Activated T-helper 1 cell treated with anti-CD3 and anti-CD28 coated beads, Interleukin-12 subunit alpha, Interleukin-12 subunit beta, Interleukin-2, Interleukin-4 antibody, amounts not matched to agents 30 ng/mL and 10 ng/mL and 1 ng/mL, durations not matched to agents 14 hours and 24 hours and 36 hours (primary cell): ENCODE data around the gene PKIG. TPM values are rescaled to one million over a fixed set of nuclear protein-coding genes. Genes with fewer than 3 reads are reported as not detected.
"Not testable (repeated sequence)": the region's sequence is repeated elsewhere in the genome, so short reads cannot be mapped to it uniquely, and the experiment has no call there.

Experiments
- DNase-seq: peaks from one replicate; pipeline ENCODE4 v3.0.0; 2021; ENCODE audit warnings: low spot score
- H3K27ac Mint-ChIP-seq: one replicate; pipeline ENCODE4 v1.8.0; 2021; ENCODE audit warnings: mild to moderate bottlenecking, mixed read lengths
- H3K27me3 Mint-ChIP-seq: one replicate; pipeline ENCODE4 v1.8.0; 2022; ENCODE audit warnings: mild to moderate bottlenecking, moderate library complexity, mixed read lengths; ENCODE audit not compliant: insufficient read depth
- H3K36me3 Mint-ChIP-seq: one replicate; pipeline ENCODE4 v1.8.0; 2021; ENCODE audit warnings: low read depth, mixed read lengths
- H3K4me1 Mint-ChIP-seq: one replicate; pipeline ENCODE4 v1.8.0; 2021; ENCODE audit warnings: low read depth, mixed read lengths
- H3K4me3 Mint-ChIP-seq: one replicate; pipeline ENCODE4 v1.8.0; 2021; ENCODE audit warnings: mild to moderate bottlenecking, moderate library complexity, mixed read lengths
- H3K9me3 Mint-ChIP-seq: one replicate; pipeline ENCODE4 v1.8.0; 2021; ENCODE audit warnings: mixed read lengths
- intact Hi-C: fragments of 100-400 bp; cut with micrococcal nuclease; formaldehyde crosslinking; loops from one replicate; pipeline ENCODE4 v1.15.1; 2024
- total RNA-seq: library from RNA; stranded (reverse); gene quantifications from 2 replicates; pipeline ENCODE4 v1.2.3, GENCODE V29; 2022

Gene PKIG
- total RNA-seq, 1 donor from 2014 or later, result 2.4 TPM

GRCh38 chr20:44552950-44553908 is 29.1 kb upstream of the PKIG start:
- peaks cover 22% of the 10 kb centered on the region for H3K4me1 Mint-ChIP-seq
- H3K9me3 Mint-ChIP-seq, result no peaks in the 10 kb centered on the region
- peaks cover 3% of the 10 kb centered on the region for H3K36me3 Mint-ChIP-seq
- intact Hi-C loops, result loop anchor here (1.0 kb wide), 1 partner anchor 20 kb away; no protein-coding TSS in a partner anchor
- no peaks in the 10 kb centered on the region for H3K27me3 Mint-ChIP-seq
- H3K4me3 Mint-ChIP-seq, result peak overlapping the region; percentile 6
- peak overlapping the region; percentile 72 for H3K27ac Mint-ChIP-seq
- no peak for DNase-seq

GRCh38 chr20:44559302-44559701 is 23.1 kb upstream of the PKIG start:
- Mint-ChIP-seq H3K9me3 (no peaks in the 10 kb centered on the region), H3K36me3 (no peaks in the 10 kb centered on the region), H3K4me3 (no peak overlapping the region), H3K27ac (no peak overlapping the region), H3K4me1 (no peaks in the 10 kb centered on the region), H3K27me3 (peaks cover 9% of the 10 kb centered on the region)
- no peak for DNase-seq
- intact Hi-C loops, result no loop called here

- no peak for DNase-seq
- intact Hi-C loops, result no loop called here
- Mint-ChIP-seq H3K27ac (no peak overlapping the region), H3K9me3 (no peaks in the 10 kb centered on the region), H3K4me1 (no peaks in the 10 kb centered on the region), H3K36me3 (no peaks in the 10 kb centered on the region), H3K4me3 (no peak overlapping the region), H3K27me3 (peaks cover 9% of the 10 kb centered on the region)
Observed at GRCh38 chr20:44560229-44560628, 22.1 kb upstream of the PKIG start.

- H3K36me3 Mint-ChIP-seq, H3K27ac Mint-ChIP-seq, H3K4me1 Mint-ChIP-seq, DNase-seq, H3K4me3 Mint-ChIP-seq, H3K9me3 Mint-ChIP-seq, intact Hi-C loops, H3K27me3 Mint-ChIP-seq: not testable (repeated sequence)
Observed at GRCh38 chr20:44560818-44561217, 21.6 kb upstream of the PKIG start.

GRCh38 chr20:44561876-44562275 is 20.5 kb upstream of the PKIG start:
- intact Hi-C loops, result no loop called here

GRCh38 chr20:44566018-44566417 is 16.4 kb upstream of the PKIG start:
- no peak for DNase-seq
- Mint-ChIP-seq H3K4me3 (no peak overlapping the region), H3K27me3 (peaks cover 9% of the 10 kb centered on the region), H3K36me3 (no peaks in the 10 kb centered on the region), H3K9me3 (no peaks in the 10 kb centered on the region), H3K27ac (no peak overlapping the region), H3K4me1 (no peaks in the 10 kb centered on the region)
- intact Hi-C loops, result no loop called here

More at GRCh38 chr20:44561876-44562275, 20.5 kb upstream of the PKIG start:
- DNase-seq, result no peak
- Mint-ChIP-seq H3K9me3 (no peaks in the 10 kb centered on the region), H3K27me3 (peaks cover 9% of the 10 kb centered on the region), H3K4me1 (no peaks in the 10 kb centered on the region), H3K27ac (no peak overlapping the region), H3K4me3 (no peak overlapping the region), H3K36me3 (no peaks in the 10 kb centered on the region)

- no peak overlapping the region for H3K27ac Mint-ChIP-seq
- H3K36me3 Mint-ChIP-seq, result no peaks in the 10 kb centered on the region
- H3K9me3 Mint-ChIP-seq, result no peaks in the 10 kb centered on the region
- no peak for DNase-seq
- H3K4me3 Mint-ChIP-seq, result no peak overlapping the region
- peaks cover 6% of the 10 kb centered on the region for H3K4me1 Mint-ChIP-seq
- H3K27me3 Mint-ChIP-seq, result peaks cover 9% of the 10 kb centered on the region
- intact Hi-C loops, result no loop called here
Observed at GRCh38 chr20:44566811-44567210, 15.6 kb upstream of the PKIG start.

- intact Hi-C loops, result no loop called here
- H3K4me3 Mint-ChIP-seq, result no peak overlapping the region
Observed at GRCh38 chr20:44570367-44570766, 12.0 kb upstream of the PKIG start.

GRCh38 chr20:44571362-44571988 is 10.9 kb upstream of the PKIG start:
- H3K9me3 Mint-ChIP-seq, result no peaks in the 10 kb centered on the region
- H3K4me3 Mint-ChIP-seq, result no peak overlapping the region
- H3K27me3 Mint-ChIP-seq, result peaks cover 3% of the 10 kb centered on the region
- peaks cover 11% of the 10 kb centered on the region for H3K4me1 Mint-ChIP-seq
- intact Hi-C loops, result no loop called here
- no peak overlapping the region for H3K27ac Mint-ChIP-seq
- DNase-seq, result no peak
- H3K36me3 Mint-ChIP-seq, result no peaks in the 10 kb centered on the region

More at GRCh38 chr20:44570367-44570766, 12.0 kb upstream of the PKIG start:
- H3K4me1 Mint-ChIP-seq, result peaks cover 6% of the 10 kb centered on the region
- no peak for DNase-seq
- no peaks in the 10 kb centered on the region for H3K36me3 Mint-ChIP-seq
- H3K9me3 Mint-ChIP-seq, result no peaks in the 10 kb centered on the region
- no peak overlapping the region for H3K27ac Mint-ChIP-seq
- H3K27me3 Mint-ChIP-seq, result peaks cover 3% of the 10 kb centered on the region

GRCh38 chr20:44572551-44573500 is 9.6 kb upstream of the PKIG start:
- no peak overlapping the region for H3K27ac Mint-ChIP-seq

GRCh38 chr20:44573501-44573869 is 8.9 kb upstream of the PKIG start:
- intact Hi-C loops, result no loop called here
- no peak for DNase-seq
- H3K36me3 Mint-ChIP-seq, result peaks cover 1% of the 10 kb centered on the region
- no peaks in the 10 kb centered on the region for H3K9me3 Mint-ChIP-seq
- H3K4me1 Mint-ChIP-seq, result peaks cover 20% of the 10 kb centered on the region
- H3K4me3 Mint-ChIP-seq, result no peak overlapping the region
- no peaks in the 10 kb centered on the region for H3K27me3 Mint-ChIP-seq
- H3K27ac Mint-ChIP-seq, result no peak overlapping the region

More at GRCh38 chr20:44572551-44573500, 9.6 kb upstream of the PKIG start:
- no peak for DNase-seq
- H3K27me3 Mint-ChIP-seq, result no peaks in the 10 kb centered on the region
- H3K4me1 Mint-ChIP-seq, result peaks cover 20% of the 10 kb centered on the region
- no peak overlapping the region for H3K4me3 Mint-ChIP-seq
- intact Hi-C loops, result no loop called here
- H3K9me3 Mint-ChIP-seq, result no peaks in the 10 kb centered on the region
- no peaks in the 10 kb centered on the region for H3K36me3 Mint-ChIP-seq

GRCh38 chr20:44574372-44574771 is 8.0 kb upstream of the PKIG start:
- peaks cover 2% of the 10 kb centered on the region for H3K36me3 Mint-ChIP-seq
- peaks cover 22% of the 10 kb centered on the region for H3K4me1 Mint-ChIP-seq
- no peak overlapping the region for H3K27ac Mint-ChIP-seq
- no peaks in the 10 kb centered on the region for H3K27me3 Mint-ChIP-seq
- intact Hi-C loops, result no loop called here
- no peak for DNase-seq
- no peak overlapping the region for H3K4me3 Mint-ChIP-seq
- no peaks in the 10 kb centered on the region for H3K9me3 Mint-ChIP-seq
